Adrenal gland (tissue), 5 donors: ENCODE results near the gene TEK.

Source experiments
- POLR2A ChIP-seq, 2 donors: fragments of 450-650 bp; IDR thresholded peaks; one replicate each; pipeline ENCODE4 v1.6.1; 2017; ENCODE audit warnings: antibody characterized with exemption in 2 of 2, mild to moderate bottlenecking in 2 of 2, moderate library complexity in 1 of 2
- TF ChIP-seq, protein P1 (sequence below), 6 experiments: fragments of 450-650 bp in 4 of 6; fragments of 200-600 bp in 2 of 6; sonication (generic) in 1 of 6; IDR thresholded peaks; 1 replicate in 5 of 6; 2 replicates in 1 of 6; pipeline versions ENCODE4 v1.5.1 to v1.8.0; 2016 to 2021; ENCODE audit warnings: antibody characterized with exemption in 6 of 6, mild to moderate bottlenecking in 2 of 6, moderate library complexity in 1 of 6
- donor health status: DM: no; HTN: no; CAD: no.

DNA sequence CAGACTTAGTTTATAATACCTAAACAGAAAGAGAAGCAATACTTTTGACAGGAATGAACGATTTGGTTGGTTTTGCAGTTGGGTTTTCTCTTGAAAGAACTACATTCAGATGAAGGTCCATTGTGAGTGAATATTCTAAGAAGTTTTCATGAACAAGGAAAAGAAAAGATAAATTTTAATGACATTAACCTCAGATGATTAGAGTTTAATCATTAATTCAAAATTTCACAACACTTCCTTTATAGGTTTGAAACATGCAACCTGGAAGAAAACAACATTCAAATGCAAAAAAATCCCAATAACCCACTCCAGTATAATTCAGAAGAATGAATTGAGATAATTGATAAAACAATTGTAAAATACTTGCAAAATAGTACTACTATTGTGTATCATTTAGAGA is 164.2 kb downstream of the TEK start:
- TF ChIP-seq, protein P1, sequence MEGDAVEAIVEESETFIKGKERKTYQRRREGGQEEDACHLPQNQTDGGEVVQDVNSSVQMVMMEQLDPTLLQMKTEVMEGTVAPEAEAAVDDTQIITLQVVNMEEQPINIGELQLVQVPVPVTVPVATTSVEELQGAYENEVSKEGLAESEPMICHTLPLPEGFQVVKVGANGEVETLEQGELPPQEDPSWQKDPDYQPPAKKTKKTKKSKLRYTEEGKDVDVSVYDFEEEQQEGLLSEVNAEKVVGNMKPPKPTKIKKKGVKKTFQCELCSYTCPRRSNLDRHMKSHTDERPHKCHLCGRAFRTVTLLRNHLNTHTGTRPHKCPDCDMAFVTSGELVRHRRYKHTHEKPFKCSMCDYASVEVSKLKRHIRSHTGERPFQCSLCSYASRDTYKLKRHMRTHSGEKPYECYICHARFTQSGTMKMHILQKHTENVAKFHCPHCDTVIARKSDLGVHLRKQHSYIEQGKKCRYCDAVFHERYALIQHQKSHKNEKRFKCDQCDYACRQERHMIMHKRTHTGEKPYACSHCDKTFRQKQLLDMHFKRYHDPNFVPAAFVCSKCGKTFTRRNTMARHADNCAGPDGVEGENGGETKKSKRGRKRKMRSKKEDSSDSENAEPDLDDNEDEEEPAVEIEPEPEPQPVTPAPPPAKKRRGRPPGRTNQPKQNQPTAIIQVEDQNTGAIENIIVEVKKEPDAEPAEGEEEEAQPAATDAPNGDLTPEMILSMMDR (IDR thresholded peaks at IDR 0.05), result no peak
- no peak for TF ChIP-seq POLR2A (IDR thresholded peaks at IDR 0.05)
